GM10248 (cell line): ENCODE data around the gene BYSL.

Experiments used
- CTCF ChIA-PET: fragments of 300-600 bp; sonication (Branson Sonifier 250); formaldehyde crosslinking; extraction: SDS; loops from one replicate; lab custom pipeline; 2021; ENCODE audit warnings: antibody characterized with exemption; lab: Yijun Ruan, JAX
- POLR2A ChIA-PET: fragments of 350-650 bp; sonication (Branson Sonifier 250); formaldehyde crosslinking; extraction: SDS; loops from one replicate; lab custom pipeline; 2020; ENCODE audit warnings: antibody characterized with exemption; lab: Yijun Ruan, JAX
- DNase-seq: peaks from one replicate; pipeline ENCODE4 v3.0.0; 2012; ENCODE audit errors: extremely low spot score
- CTCF ChIP-seq: IDR thresholded peaks from 2 replicates; pipeline ENCODE4 v1.5.1; 2012; ENCODE audit warnings: mild to moderate bottlenecking, low read depth; ENCODE audit errors: extremely low read depth, missing control alignments, control extremely low read depth

BYSL gene

DNA sequence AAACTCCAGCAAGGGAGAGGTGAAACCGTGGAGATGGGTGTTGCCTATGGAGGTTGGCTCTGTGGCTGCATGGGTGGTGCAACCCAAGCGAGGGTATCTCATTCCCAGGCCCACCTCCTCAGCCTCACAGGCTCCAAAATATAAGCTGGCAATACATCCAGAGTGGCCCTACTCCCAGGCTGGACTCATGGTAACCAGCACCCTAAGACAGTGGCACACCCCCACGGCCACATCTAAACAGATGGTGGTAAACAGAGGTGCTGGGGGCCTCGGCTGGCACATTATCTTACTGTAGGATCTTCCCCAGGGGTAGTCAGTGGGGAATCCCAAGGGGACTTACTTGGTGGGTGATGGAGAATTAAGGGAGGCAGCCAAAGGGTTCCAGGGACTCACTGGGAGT is 54.0 kb downstream of the BYSL start:
- no peak for TF ChIP-seq CTCF
- POLR2A ChIA-PET = no interaction called here
- DNase-seq = no peak
- CTCF ChIA-PET = interaction anchor here (1.6 kb wide), 1 partner anchor 12 kb away, joined by 4 read pairs; no protein-coding TSS in a partner anchor

DNA sequence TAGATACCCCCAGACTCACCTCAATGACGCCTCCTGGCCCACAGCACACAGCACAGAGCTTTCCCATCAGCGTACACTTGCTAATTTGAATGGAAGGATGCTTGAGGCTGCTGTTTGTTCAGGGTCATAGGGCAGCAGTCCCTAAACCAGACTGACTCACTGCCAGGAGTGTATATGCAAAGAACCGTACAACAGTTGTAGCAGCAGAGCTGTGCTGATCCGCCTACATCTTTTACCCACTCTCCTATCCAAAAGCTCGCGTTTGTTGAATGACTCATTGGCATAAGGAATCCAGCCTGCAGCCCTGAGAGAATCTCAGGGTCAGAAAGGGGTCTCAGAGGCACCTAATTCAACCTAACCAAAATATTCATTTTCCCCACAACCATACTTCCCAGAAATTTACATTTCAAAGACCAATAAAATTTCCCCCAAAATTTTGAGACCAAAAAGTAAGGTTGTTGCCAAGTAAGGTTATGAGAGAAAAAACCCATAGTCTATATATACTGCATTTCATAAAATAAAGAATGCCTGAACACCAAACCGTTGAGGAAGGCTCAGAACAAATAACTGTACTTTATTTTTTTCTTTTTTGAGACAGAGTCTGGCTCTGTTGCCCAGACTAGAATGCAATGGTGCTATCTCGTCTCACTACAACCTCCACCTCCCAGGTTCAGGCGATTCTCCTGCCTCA is 55.6 kb downstream of the BYSL start:
- DNase-seq = peak; percentile 31
- CTCF ChIA-PET = interaction anchor here (1.0 to 1.7 kb wide), 4 partner anchors 12 to 201 kb away, joined by 3 to 6 read pairs (median 3); no protein-coding TSS in a partner anchor
- POLR2A ChIA-PET = no interaction called here
- no peak for TF ChIP-seq CTCF
